Stomach (tissue), 4 donors: ENCODE measurements around the gene KIAA1671.

Experiments
- CTCF ChIP-seq, 7 experiments: fragments of 450-650 bp in 4 of 7; fragments of 200-600 bp in 3 of 7; sonication (generic) in 3 of 7; IDR thresholded peaks; one replicate each; pipeline ENCODE4 v1.5.1; 2016 to 2019; ENCODE audit warnings: antibody characterized with exemption in 7 of 7, control low read depth in 2 of 7, mild to moderate bottlenecking in 1 of 7
- EP300 ChIP-seq: sonication (generic); formaldehyde crosslinking; IDR thresholded peaks from one replicate; pipeline ENCODE4 v1.6.1; 2017; ENCODE audit warnings: antibody characterized with exemption
- POLR2A ChIP-seq, 4 donors: fragments of 450-650 bp; IDR thresholded peaks; one replicate each; pipeline ENCODE4 v1.6.1; 2016; ENCODE audit warnings: antibody characterized with exemption in 4 of 4, control low read depth in 2 of 4, mild to moderate bottlenecking in 1 of 4, moderate library complexity in 1 of 4
- POLR2AphosphoS5 ChIP-seq, 3 donors: sonication (generic); formaldehyde crosslinking; IDR thresholded peaks; one replicate each; pipeline ENCODE4 v1.6.1; 2016; ENCODE audit warnings: antibody characterized with exemption in 3 of 3

- TF ChIP-seq POLR2A (IDR thresholded peaks at IDR 0.05) (no peak), CTCF (IDR thresholded peaks at IDR 0.05) (no peak), POLR2AphosphoS5 (IDR thresholded peaks at IDR 0.05) (no peak), EP300 (no peak)
These were observed 146.0 kb downstream of the KIAA1671 start for GRCh38 chr22:25098445-25099081.
